HG03378 (cell line): ENCODE measurements around the gene TMEM87B.
"Not testable (repeated sequence)": the region's sequence is repeated elsewhere in the genome, so short reads cannot be mapped to it uniquely, and the experiment has no call there.

Source experiments
- ATAC-seq: cut with Tn5 transposase; IDR thresholded peaks from one replicate; pipeline ENCODE4 v1.9.1; 2021; ENCODE audit warnings: mild to moderate bottlenecking, moderate library complexity; ENCODE audit not compliant: unreplicated experiment

TMEM87B gene

GRCh38 chr2:112113354-112113753, 58.3 kb downstream of the TMEM87B start:
- not testable (repeated sequence) for ATAC-seq

DNA sequence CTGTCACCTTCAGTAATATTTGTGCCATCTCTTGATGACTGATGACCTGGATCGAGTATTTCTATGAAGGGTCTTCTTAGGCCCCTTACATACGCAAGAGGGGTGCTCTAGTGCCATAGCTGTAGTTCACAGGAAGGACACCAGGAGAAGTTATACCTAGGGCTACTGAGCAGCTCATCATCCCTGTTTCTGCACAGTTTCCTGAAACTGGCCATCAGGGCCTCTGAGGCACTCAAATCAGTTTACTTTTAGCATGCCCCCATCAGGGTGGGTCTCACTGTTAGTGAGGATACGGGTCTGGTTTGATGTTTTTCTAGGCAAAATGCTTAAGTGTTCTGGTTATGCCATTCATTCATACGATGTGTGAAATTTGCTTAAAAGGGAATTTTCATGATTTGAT, 63.1 kb downstream of the TMEM87B start:
- ATAC-seq = no peak

DNA sequence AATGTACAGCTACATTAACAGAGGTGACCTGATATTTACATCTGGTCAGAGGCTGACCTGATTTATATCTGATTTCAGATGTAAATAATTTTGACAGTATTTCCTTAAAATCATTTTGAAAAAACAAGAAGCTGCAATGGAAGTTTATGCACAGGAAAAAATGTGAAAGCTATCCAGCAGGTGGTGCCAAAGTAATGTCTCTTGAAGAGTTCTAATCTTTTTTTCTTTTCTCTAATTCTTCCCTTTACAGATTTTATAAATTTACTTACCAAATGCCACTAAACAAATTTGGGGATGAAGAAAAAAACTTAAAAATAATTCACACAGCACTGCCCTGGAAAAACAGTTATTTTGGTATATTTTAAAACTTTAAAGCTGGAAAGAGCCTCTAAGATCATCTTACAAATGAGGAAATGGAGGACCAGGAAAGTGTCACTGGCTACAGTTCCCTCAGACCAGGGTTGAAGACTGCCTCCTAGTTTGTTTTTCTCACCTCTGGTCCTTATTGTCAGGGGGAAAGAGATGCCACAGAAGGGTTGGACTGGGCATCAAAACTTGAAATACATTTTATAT, 66.7 kb downstream of the TMEM87B start:
- no peak for ATAC-seq

DNA sequence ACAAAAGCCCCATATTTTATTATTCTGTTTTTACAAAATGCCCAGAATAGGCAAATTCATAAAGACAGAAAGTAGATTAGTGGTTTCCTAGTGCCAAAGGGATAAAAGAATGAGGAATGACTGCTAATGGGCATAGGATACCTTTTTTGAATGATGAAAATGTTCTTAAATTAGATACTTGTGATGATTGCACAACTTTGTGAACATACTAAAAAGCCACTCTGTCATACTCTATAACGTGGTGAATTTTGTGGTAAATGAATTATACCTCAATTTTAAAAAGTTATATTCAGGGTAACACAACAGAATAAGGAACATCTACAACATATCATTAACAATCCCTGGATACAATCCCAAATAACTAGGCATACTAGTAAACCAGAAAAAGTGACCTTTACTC, 74.0 kb downstream of the TMEM87B start:
- ATAC-seq = no peak

DNA sequence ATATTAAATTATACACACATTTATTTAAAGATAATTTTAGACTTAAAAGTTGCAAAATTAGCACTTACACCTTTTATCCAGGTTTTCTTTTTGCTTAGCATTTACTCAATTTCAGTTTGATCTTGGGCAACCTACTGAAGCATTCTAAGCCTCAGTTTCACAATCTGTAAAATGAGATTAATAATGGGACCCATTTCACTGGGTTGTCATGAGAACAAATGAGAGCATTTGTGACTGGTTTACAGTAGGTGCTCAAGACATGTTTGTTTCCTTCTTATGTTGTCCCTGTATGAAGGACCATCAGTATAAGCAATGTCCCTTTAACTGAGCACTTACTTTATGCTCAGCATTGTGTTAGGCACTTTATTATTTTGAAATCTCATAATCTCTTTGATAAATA, 78.3 kb downstream of the TMEM87B start:
- ATAC-seq = no peak

GRCh38 chr2:112134120-112134519, 79.1 kb downstream of the TMEM87B start:
- no peak for ATAC-seq

- ATAC-seq = no peak
Measured at GRCh38 chr2:112136096-112136495, 81.0 kb downstream of the TMEM87B start.

GRCh38 chr2:112137516-112138158, 82.6 kb downstream of the TMEM87B start:
- ATAC-seq = no peak

DNA sequence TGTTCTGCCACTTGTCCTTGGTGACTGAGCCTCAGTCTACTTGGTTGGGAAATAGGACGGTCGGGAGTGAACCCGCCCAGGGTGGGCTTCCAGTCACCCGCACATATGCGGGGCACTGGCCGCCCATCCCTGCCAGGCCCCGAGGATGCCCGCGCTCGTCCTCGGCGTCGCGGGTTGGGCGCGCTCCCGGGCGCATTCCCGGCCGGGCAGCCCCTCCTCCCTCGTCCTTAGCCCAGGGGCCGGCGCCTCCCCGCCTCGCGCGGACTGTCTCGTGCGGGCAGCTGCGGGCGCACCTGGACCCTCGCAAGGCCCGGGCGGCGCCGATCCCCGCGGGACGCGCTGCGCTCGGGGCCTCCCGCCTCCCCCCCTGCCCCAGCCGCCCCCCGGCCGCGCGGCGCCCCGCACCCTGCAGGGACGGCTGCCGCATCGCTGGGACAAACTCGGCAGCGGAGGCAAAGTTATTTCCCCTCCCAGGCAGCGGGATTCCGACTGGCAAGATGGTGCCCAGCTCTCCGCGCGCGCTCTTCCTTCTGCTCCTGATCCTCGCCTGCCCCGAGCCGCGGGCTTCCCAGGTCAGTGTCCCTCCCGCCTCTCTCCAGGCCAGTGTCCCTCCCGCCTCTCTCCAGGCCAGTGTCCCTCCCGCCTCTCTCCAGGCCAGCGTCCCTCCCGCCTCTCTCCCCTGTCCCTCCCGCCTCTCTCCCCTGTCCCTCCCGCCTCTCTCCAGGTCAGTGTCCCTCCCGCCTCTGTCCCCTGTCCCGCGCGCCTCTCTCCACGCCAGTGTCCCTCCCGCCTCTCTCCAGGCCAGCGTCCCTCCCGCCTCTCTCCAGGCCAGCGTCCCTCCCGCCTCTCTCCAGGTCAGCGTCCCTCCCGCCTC, 83.3 kb downstream of the TMEM87B start, which contains the start of gene FBLN7:
Gene FBLN7 (plus strand): TSS at position 227 of the 874 bp plus-strand sequence. CDS start 271 bp downstream, at position 498.
- no peak for ATAC-seq

DNA sequence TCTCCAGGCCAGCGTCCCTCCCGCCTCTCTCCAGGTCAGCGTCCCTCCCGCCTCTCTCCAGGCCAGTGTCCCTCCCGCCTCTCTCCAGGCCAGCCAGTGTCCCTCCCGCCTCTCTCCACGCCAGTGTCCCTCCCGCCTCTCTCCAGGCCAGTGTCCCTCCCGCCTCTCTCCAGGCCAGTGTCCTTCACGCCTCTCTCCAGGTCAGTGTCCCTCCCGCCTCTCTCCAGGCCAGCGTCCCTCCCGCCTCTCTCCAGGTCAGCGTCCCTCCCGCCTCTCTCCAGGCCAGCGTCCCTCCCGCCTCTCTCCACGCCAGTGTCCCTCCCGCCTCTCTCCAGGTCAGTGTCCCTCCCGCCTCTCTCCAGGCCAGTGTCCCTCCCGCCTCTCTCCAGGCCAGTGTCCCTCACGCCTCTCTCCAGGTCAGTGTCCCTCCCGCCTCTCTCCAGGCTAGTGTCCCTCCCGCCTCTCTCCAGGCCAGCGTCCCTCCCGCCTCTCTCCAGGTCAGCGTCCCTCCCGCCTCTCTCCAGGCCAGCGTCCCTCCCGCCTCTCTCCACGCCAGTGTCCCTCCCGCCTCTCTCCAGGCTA, 84.1 kb downstream of the TMEM87B start:
- ATAC-seq = not testable (repeated sequence)

- not testable (repeated sequence) for ATAC-seq
Measured at GRCh38 chr2:112139661-112140204, 84.7 kb downstream of the TMEM87B start.

DNA sequence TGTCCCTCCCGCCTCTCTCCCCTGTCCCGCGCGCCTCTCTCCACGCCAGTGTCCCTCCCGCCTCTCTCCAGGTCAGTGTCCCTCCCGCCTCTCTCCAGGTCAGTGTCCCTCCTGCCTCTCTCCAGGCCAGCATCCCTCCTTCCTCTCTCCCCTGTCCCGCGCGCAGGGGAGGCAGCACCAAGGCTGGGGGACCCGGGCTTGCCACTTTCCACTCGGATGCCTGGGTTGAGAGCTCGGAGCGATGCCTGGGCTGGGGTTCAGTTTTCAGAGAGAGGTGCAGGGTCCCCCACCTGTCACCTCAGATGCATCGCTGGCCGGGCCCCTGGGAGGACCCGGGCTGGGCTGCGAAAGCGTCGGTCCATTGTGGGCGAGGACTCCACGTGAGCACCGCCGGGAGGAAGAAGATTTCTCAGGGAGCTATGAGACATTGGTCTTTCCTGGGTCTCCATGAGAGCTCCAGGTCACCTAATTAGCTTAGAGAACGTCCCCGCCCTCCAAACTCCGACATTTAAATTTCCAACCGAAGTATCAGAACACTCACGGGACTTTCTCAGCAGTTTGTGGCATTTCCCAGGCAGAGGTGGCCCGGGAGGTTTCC, 85.2 kb downstream of the TMEM87B start:
- ATAC-seq = no peak

DNA sequence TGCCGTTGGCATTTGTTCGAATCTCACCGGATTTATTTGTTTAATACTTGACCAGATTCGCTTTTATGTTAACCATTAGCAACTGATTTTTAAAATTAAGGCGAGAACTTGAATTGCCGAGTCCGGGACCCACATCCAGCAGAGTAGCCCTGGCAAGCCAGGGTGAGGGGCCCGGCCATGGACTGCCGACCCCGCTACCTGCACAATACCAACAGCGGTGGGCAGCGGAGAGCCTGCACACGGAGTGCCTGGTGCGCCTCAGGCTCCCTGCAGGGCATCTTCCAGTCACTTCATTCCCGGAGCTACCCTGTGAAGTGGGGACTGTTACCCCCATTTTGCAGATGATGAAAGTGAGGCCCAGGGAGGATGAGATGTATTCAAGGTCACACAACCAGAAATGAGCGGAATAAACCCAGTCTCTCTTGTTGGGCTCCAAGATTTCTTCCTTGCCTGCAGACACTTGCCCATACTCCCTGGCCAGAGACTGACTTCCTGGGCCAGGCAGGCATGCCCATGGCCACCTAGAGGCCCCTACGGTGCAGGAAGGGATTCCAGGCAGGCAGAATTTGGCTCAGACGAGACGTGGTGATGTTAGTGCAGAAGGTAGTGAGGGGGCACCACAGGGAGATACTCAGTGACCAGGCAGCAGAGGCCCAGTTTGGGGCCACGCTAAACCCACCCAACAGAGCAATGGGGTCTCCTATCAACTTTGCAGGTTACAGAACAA, 86.0 kb downstream of the TMEM87B start:
- ATAC-seq = no peak

DNA sequence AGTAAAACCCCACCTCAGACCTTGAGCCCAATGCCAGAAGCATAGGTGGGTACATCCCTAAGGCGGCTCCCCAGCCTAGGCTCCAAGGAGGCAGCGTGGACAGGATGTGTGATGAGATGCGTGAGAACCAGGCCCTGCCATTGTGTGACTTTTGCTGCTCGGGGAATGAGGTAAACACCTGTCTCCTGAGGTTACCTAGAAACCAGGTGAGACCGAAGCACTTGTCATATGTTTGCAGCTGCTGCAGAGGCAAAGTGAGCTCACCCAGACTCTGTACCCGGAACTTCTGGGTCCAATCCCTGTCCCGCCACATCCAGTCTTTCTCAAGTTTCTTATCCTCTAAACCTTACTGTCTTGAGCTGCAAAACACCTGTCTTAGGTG, 86.5 kb downstream of the TMEM87B start:
- no peak for ATAC-seq

- no peak for ATAC-seq
Measured at GRCh38 chr2:112142525-112143078, 87.5 kb downstream of the TMEM87B start.

- ATAC-seq = no peak
Measured at GRCh38 chr2:112143150-112143549, 88.1 kb downstream of the TMEM87B start.

DNA sequence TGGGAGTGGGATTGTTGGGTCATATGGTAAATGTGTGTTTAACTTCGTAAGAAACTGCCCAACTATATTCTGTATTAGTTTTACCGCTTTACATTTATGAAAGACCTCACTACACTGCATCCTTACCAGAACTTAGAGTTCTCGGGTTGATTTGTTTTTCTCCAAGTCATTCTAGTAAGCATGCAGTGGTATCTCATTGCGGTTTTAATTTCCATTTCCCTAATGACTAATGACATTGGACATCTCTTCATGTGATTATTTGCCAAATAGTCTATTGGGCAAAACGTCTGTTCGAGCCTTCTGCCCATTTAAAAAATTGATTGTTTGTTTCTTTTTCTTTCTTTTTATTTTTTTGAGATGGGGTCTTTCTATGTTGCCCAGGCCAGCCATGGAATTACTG, 89.9 kb downstream of the TMEM87B start:
- ATAC-seq = no peak

- no peak for ATAC-seq
Measured at GRCh38 chr2:112147382-112148168, 92.5 kb downstream of the TMEM87B start.

DNA sequence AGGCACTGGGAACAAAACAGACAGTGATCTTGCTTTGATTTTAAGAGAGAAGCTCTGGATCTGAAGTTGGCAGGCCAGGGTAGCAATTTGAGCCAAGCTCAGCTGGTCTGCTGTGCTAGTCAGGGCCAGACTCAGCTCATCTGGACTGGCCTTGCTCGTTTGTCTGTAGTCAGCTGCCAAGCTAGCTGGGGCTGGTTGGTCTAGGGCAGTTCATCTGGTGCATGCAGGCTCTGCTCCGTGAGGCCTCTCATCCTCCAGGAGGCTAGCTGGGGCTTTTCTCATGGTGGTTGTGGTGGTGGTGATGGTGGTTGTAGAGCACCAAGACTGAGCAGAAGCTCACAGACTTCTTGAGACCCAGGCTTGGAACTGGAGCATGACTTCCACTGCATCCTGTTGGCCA, 93.4 kb downstream of the TMEM87B start:
- no peak for ATAC-seq
